ENCODE results near the gene CATSPERD. TPM values are rescaled to one million over a fixed set of nuclear protein-coding genes. Genes with fewer than 3 reads are reported as not detected.

CATSPERD gene
- not detected in 2 replicates for total RNA-seq

GRCh38 chr19:5719961-5720790 is at the start of gene CATSPERD, which contains the start of gene LONP1:
Gene CATSPERD, plus strand, starts transcription at chr19:5720637. Its CDS starts 101 bp downstream, at chr19:5720738.
Gene LONP1, minus strand, starts transcription at chr19:5720146. Its CDS starts 14 bp downstream, at chr19:5720132.

GRCh38 chr19:5680437-5681368 is 39.7 kb upstream of the CATSPERD start, which contains the start of the genes HSD11B1L and MICOS13:
Gene HSD11B1L, plus strand, starts transcription at chr19:5681027. Its CDS starts 3,806 bp downstream, at chr19:5684833.
Gene MICOS13, minus strand, starts transcription at chr19:5680516. Its CDS starts 30 bp downstream, at chr19:5680486.

DNA sequence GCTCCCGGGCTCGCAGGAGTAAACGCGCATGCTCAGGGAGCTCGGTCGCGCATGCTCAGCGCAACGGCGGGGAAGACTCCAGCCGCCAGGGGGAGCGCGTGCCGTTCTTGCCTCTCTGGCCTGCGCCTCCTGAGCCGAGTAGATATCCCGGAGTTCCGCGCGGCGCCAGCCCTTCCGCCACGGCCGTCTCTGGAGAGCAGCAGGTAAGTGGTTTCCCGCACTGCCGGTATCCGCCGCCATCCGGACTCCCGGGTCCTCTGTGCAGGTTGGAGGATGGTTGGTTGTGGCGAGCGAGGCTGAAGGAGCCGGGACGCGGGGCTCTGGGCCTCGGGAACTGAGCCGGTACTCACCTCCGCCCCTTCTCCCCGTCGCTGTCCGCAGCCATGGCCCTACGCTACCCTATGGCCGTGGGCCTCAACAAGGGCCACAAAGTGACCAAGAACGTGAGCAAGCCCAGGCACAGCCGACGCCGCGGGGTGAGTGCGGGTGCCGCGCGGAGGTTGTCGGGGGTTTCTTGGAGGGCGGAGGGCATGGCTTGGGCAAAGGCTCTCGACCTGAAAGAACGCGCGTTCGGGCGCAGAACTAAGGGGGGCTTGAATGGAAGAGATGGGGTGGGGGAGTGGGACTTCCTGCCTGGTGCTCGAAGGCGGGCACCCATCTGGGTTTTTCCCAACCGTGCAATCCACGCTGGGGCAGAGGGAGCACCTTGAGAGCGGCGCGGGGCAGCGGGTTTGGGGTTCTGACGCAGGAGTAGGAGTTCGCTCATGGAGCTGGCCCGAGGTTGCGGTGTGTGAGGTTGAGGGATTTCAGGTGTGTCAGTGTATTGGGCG is 30.1 kb upstream of the CATSPERD start, which contains the start of gene RPL36:
Gene RPL36 (plus strand): TSS at position 171 of the 830 bp plus-strand sequence. CDS start 213 bp downstream, at position 384.

DNA sequence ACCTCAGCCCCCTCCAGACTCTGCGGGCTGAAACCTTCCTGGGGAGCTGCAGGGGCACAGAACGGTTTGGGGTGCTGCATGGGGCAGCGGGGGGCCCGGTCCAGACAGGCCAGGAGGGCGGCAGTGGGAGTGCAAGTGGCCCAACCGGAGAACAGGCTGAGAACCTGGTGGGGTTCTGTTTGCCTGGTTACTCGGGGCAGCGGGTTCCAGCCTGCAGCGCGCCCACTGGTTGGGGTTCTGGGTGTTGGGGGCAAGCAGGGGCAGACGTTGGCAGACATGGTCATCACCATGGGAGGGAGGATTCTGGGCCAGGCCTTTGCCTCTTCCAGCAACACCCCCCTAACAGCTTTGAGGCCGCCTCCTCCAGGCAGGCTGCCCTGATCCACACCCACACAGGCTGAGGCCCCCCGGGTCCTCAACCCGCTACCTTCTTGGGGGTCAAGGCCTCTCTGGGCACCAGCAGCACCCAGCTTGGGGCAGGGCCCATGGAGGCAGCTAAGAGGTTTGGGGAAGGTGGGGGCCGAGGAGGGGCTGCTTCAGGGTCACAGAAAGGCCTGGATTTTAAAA is 64.2 kb downstream of the CATSPERD start, which contains the start of gene PRR22:
Gene PRR22 (minus strand): TSS at position 166 of the 567 bp plus-strand sequence. CDS start 86 bp downstream, at position 80.

GRCh38 chr19:5790559-5791520 is 70.4 kb downstream of the CATSPERD start, which contains the start of gene DUS3L:
Gene DUS3L, minus strand, starts transcription at chr19:5791163. Its CDS starts 22 bp downstream, at chr19:5791141.

DNA sequence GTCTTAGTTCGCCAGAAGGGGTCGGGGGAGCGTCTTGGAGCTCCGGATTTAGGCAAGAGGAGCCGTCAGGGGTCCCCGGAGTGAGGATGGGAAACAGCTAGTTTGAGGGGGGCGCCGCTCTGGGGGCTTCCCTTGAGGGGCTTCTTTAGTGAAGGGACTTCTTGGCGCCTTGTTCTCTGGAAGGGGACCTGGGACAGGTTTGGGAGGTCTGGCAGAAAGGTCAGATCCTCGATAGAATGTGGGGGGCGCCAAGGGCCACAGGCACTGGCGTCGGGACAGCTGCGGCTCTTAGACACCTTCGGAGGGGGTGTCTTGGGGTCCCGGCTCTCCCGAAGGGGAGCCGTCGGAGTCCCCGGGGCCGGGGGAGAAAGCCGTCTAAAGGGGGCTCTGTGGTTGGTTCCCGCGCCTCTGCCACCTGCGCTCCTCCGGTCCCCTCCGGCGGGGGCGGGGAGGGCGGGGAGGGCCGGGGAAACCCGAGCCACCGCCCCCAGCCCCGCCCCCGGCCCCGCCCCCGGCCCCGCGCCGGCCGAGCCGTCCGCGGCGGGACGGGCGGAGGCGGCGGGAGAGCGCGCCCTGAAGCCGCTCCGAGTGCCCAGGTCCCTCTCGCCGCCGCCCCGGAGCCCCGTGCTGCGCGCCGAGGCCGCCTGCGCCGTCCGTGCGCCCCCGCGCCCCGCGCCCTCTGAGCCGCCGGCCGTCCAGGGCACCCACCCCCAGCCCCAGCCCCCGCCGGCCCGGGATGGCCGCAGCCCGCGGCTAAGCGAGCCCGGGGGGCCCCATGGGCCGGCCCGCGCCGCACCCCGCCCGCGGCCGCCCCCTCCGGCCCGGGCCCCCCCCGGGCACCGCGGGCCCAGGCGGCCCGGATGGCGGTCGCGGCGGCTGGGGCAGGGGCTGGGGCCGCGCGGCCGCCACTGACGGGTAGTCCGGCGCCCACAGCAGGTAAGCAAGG is 84.4 kb downstream of the CATSPERD start, which contains the start of gene NRTN:
Gene NRTN (plus strand): TSS at position 552 of the 946 bp plus-strand sequence. CDS start 19,099 bp downstream, outside the sequence.

Other genes with a start within 250 kb of the CATSPERD start
- gene TINCR, start 152.7 kb upstream of the CATSPERD start, total RNA-seq = under 0.01 TPM in 2 replicates
- gene SAFB2, start 97.9 kb upstream of the CATSPERD start, total RNA-seq = 31.1 and 48.9 TPM in 2 replicates
- gene SAFB, start 97.6 kb upstream of the CATSPERD start, total RNA-seq = 54.8 and 55.3 TPM in 2 replicates
- 59.5 and 69.2 TPM in 2 replicates for gene MICOS13, start 40.1 kb upstream of the CATSPERD start, total RNA-seq
- gene HSD11B1L, start 39.6 kb upstream of the CATSPERD start, total RNA-seq = 10.5 and 12.0 TPM in 2 replicates
- gene RPL36, start 30.3 kb upstream of the CATSPERD start, total RNA-seq = 624 and 820 TPM in 2 replicates
- gene LONP1, start 491 bp upstream of the CATSPERD start, total RNA-seq = 71.9 and 105 TPM in 2 replicates
- 0.09 and 0.16 TPM in 2 replicates for gene PRR22, start 64.1 kb downstream of the CATSPERD start, total RNA-seq
- 22.9 and 31.2 TPM in 2 replicates for gene DUS3L, start 70.5 kb downstream of the CATSPERD start, total RNA-seq
- gene NRTN, start 84.4 kb downstream of the CATSPERD start, total RNA-seq = under 0.01 and 0.17 TPM in 2 replicates
- gene FUT6, start 119.1 kb downstream of the CATSPERD start, total RNA-seq = 0.09 and 0.16 TPM in 2 replicates
- gene FUT3, start 130.8 kb downstream of the CATSPERD start, total RNA-seq = not detected in 2 replicates
- not detected in 2 replicates for gene FUT5, start 149.9 kb downstream of the CATSPERD start, total RNA-seq
- gene NDUFA11, start 183.2 kb downstream of the CATSPERD start, total RNA-seq = 230 and 313 TPM in 2 replicates
- gene VMAC, start 184.2 kb downstream of the CATSPERD start, total RNA-seq = 6.4 and 7.6 TPM in 2 replicates
- gene CAPS, start 193.6 kb downstream of the CATSPERD start, total RNA-seq = 4.6 and 8.8 TPM in 2 replicates

All from bronchial smooth muscle cell (primary cell).